OCI-LY7 (cell line): ENCODE measurements around the gene VSNL1.

Source experiments
- CTCF ChIP-seq: fragments of 200-600 bp; sonication (generic); conservative IDR thresholded peaks from 2 replicates; pipeline ENCODE4 v1.5.1; 2014; ENCODE audit warnings: mild to moderate bottlenecking, antibody characterized with exemption, low read length, moderate library complexity, mixed read lengths
- EZH2phosphoT487 ChIP-seq: fragments of 200-600 bp; sonication (generic); IDR thresholded peaks from 2 replicates; pipeline ENCODE4 v1.6.1; 2018; ENCODE audit warnings: low read depth, borderline replicate concordance, mild to moderate bottlenecking, mixed run types, antibody characterized with exemption, low read length, moderate library complexity, mixed read lengths

- TF ChIP-seq CTCF (no peak), EZH2phosphoT487 (no peak)
Measured at GRCh38 chr2:17605696-17606095, 65.2 kb downstream of the VSNL1 start.
